Measurements from ENCODE around the gene SSC5D.

Gene SSC5D

DNA sequence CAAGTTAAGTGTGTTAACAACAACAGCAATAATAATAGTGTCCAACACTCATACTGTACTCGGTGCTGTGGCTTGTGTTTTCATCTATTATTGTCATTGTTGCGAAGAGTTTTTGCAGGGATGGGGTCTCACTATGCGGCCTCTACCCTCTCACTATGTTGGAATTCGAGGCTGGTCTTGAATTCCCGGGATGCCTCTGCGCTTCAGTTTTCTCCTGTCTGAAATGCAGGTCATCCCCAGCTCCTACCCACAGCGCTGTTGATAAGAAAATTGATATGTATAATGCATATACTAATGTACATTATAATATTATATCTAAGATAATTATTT lies 62.0 kb downstream of the SSC5D start:
- no peak for DNase-seq (ENCODE audit: low spot score)
- Histone ChIP-seq H3K4me3 (no peak overlapping the region), H3K27ac (no peak overlapping the region)
- TF ChIP-seq, protein P1, sequence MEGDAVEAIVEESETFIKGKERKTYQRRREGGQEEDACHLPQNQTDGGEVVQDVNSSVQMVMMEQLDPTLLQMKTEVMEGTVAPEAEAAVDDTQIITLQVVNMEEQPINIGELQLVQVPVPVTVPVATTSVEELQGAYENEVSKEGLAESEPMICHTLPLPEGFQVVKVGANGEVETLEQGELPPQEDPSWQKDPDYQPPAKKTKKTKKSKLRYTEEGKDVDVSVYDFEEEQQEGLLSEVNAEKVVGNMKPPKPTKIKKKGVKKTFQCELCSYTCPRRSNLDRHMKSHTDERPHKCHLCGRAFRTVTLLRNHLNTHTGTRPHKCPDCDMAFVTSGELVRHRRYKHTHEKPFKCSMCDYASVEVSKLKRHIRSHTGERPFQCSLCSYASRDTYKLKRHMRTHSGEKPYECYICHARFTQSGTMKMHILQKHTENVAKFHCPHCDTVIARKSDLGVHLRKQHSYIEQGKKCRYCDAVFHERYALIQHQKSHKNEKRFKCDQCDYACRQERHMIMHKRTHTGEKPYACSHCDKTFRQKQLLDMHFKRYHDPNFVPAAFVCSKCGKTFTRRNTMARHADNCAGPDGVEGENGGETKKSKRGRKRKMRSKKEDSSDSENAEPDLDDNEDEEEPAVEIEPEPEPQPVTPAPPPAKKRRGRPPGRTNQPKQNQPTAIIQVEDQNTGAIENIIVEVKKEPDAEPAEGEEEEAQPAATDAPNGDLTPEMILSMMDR (IDR thresholded peaks at IDR 0.05): no peak

DNA sequence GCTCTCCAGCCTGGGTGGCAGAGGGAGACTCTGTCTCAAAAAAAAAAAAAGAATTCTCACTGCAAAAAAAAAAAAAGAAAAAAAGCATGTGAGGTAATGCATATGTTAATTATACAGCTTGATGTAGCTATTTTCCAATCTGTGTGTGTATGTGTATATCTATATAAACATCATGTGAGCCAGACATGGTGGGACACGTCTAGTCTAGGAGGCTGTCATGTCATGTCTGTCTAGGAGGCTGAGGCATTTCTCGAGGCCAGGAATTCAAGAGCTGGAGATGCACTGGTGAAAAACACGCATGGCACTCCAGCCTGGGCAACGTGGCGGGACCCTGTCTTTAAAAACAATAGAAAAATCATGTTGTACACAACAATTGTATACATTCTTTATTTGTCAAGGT lies 64.0 kb downstream of the SSC5D start:
- no peak for DNase-seq (ENCODE audit: low spot score)
- no peak overlapping the region for H3K4me3 ChIP-seq
- H3K27ac ChIP-seq: no peak overlapping the region
- TF ChIP-seq, protein P1 (IDR thresholded peaks at IDR 0.05): no peak

DNA sequence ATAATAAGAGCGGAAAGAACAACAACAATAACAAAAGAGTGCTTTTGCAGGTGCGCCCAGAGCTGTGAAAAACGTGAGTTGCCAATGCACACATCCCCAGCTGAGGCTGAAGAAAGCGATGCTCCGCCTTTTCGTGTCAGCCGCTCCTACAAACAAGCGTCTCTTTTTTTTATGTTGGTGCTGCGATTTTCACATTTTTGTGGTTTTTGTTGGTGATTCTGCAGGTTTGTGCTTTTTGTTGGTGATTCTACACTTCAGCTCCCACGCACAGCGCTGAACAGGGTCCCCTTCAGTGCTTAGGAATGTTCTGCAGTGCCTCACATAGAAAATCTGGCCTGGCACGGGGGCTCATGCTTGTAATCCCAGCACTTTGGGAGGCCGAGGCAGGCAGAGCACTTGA lies 64.4 kb downstream of the SSC5D start:
- no peak overlapping the region for H3K27ac ChIP-seq
- TF ChIP-seq, protein P1 (IDR thresholded peaks at IDR 0.05): no peak
- no peak for DNase-seq (ENCODE audit: low spot score)
- H3K4me3 ChIP-seq: no peak overlapping the region

DNA sequence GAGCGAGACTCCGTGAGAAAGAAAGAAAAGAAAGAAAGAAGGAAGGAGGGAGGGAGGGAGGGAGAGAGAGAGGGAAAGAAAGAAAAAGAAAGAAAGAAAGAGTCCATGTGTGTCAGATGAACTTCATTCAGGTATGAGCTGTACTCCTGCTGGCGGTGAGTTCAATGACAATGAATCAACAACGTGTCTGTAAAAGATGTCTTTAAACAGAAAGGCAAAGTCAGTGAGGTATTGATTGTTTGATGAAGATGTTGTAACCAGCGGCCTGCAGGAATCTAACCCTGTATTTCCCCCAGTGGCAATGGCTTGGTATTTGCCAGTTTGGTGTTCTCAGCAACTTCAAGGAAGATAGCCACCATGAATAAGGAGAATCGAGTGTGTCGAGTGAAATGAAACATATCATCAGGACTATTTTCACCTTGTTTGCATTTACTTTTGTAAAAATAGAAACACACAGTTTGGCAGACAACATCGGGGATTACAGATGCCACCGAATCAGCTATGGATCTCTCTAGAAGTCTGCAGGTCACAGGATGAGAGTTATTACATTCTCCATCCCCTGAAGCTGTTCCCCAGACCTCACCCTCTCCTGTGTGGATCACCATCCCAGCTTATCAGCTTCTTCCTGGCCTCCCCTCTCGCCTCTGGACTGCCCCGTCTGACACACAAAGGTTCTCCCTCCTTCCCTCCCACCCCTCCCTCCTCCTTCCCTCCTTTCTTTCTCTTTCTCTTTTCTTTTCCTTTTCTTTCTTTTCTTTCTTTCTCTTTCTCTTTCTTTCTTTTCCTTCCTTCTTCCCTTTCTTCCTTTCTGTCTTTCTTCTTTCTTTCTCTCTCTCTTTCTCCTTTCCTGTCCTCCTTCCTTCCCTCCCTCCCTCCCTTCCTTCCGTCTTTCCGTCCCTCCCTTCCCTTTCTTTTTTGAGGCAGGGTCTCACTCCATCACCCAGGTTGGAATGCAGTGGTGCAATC lies 65.3 kb downstream of the SSC5D start:
- H3K4me3 ChIP-seq: no peak overlapping the region
- TF ChIP-seq, protein P1 (IDR thresholded peaks at IDR 0.05): no peak
- DNase-seq (ENCODE audit: low spot score): no peak
- no peak overlapping the region for H3K27ac ChIP-seq

DNA sequence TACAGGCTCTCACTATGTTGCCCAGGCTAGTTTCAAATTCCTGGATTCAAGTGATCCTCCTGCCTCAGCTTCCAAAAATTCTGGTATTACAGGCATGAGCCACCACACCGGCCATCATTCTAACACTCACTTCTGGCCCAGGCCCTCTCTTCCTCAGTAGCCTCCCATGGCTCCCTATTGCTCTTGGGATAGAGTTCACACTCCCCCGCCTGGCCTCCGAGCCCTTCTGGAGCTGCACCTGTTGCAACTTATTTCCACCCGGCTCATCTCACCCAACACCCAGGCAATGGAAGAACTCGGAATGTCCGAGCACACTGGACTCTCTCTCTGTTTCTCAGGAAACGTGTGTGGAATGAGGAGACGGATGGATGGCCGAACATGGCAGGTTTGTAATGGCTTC lies 66.1 kb downstream of the SSC5D start:
- Histone ChIP-seq H3K4me3 (no peak overlapping the region), H3K27ac (no peak overlapping the region)
- TF ChIP-seq, protein P1 (IDR thresholded peaks at IDR 0.05): no peak
- no peak for DNase-seq (ENCODE audit: low spot score)

DNA sequence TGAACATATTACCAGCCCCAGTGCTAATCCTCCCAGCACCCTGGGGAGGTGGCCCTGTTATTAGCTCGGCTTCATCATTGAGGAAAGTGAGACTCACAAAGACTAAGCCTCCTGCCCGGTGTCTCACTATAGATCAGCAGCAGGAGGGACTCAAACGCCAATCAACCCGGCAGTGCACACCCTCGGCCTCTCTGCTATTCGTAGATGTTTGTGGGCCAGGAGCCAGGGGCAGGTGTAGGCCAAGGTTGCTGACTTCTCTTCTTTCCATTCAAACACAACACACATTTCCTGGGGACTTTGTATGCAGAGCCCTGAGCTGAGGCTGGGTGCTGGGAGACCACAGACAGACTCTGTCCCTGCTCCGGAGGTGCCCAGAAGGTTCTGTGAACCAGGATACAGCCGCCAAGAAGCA lies 66.5 kb downstream of the SSC5D start:
- H3K4me3 ChIP-seq: no peak overlapping the region
- H3K27ac ChIP-seq: no peak overlapping the region
- DNase-seq (ENCODE audit: low spot score): no peak
- TF ChIP-seq, protein P1 (IDR thresholded peaks at IDR 0.05): no peak

DNA sequence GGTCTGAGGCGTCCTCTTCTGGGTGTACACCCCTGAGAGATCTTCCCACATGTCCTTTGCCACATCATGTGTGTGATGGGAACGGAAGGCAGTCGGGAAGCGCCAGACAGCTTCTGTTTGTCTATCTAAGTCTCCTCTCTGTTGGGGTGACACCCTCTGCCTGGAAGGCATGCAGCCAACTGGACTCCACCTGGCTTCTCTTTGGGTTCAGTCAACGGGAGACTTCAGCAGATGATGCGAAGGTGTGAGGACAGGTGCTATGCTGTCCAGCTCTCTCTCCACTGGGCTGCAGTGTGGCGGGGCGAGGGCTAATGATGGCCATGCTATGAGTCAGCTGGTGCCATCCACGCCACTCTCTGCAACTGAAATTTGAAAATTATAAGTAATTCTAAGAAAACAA lies 71.4 kb downstream of the SSC5D start:
- DNase-seq (ENCODE audit: low spot score): no peak
- Histone ChIP-seq H3K27ac (no peak overlapping the region), H3K4me3 (no peak overlapping the region)
- TF ChIP-seq, protein P1 (IDR thresholded peaks at IDR 0.05): no peak

All from coronary artery (tissue), 2 donors.